Tibial artery (tissue), 4 donors: ENCODE results near the gene CRISP2.

ENCODE experiments used
- DNase-seq, 2 donors: peaks; one replicate each; pipeline ENCODE4 v3.0.0-alpha.2; 2019
- H3K27ac ChIP-seq, 2 donors: fragments of 200-600 bp; sonication (generic) in 1 of 2; 1 replicate in 1 of 2; 2 replicates in 1 of 2; pipeline ENCODE4 v1.5.1; 2018 to 2019; ENCODE audit warnings: mild to moderate bottlenecking in 1 of 2
- H3K27me3 ChIP-seq, 2 donors: fragments of 200-600 bp; sonication (generic) in 1 of 2; one replicate each; pipeline versions ENCODE4 v1.5.1 to v1.6.0; 2016 to 2019
- H3K36me3 ChIP-seq, 3 donors: fragments of 200-600 bp; sonication (generic) in 2 of 3; one replicate each; pipeline ENCODE4 v1.5.1; 2016 to 2019; ENCODE audit warnings: mild to moderate bottlenecking in 2 of 3
- H3K4me1 ChIP-seq, 4 donors: fragments of 200-600 bp; sonication (generic) in 2 of 4; 1 replicate in 3 of 4; 2 replicates in 1 of 4; pipeline ENCODE4 v1.5.1; 2016 to 2019
- H3K4me3 ChIP-seq, 2 donors: fragments of 200-600 bp; sonication (generic) in 1 of 2; 1 replicate in 1 of 2; 2 replicates in 1 of 2; pipeline ENCODE4 v1.5.1; 2018 to 2019; ENCODE audit warnings: mild to moderate bottlenecking in 2 of 2
- H3K9me3 ChIP-seq, 3 donors: fragments of 200-600 bp; sonication (generic) in 1 of 3; one replicate each; pipeline ENCODE4 v1.5.1; 2016 to 2019
- intact Hi-C: fragments of 100-400 bp; cut with DNase I; formaldehyde crosslinking; loops from one replicate; pipeline ENCODE4 v1.15.0; 2023; ENCODE audit warnings: low total_unique reads
- TF ChIP-seq, protein P1 (sequence below), 2 experiments: fragments of 200-600 bp in 1 of 2; fragments of 450-650 bp in 1 of 2; IDR thresholded peaks; one replicate each; pipeline ENCODE4 v1.5.1; 2017 to 2019; ENCODE audit warnings: antibody characterized with exemption in 2 of 2, mild to moderate bottlenecking in 1 of 2, moderate library complexity in 1 of 2

Gene CRISP2

DNA sequence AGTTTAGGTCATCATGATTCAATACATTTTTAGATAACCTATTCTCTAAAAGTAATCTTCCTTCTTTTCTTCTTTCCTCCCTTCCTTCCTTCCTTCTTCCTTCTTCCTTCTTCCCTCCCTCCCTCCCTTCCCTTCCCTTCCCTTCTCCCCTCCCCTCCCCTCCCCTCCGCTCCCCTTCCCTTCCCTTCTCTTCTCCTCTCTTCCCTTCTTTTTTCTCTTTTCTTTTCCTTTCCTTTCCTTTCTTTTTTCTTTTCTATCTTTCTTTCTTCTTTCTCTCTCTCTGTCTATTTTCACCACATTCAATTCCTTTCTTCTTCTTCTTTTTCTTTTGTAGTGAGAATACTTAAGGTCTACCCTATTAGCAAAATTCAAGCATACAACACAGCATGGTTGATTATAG lies 59.4 kb downstream of the CRISP2 start:
- no peaks in the 10 kb centered on the region for H3K36me3 ChIP-seq
- no peak for DNase-seq

DNA sequence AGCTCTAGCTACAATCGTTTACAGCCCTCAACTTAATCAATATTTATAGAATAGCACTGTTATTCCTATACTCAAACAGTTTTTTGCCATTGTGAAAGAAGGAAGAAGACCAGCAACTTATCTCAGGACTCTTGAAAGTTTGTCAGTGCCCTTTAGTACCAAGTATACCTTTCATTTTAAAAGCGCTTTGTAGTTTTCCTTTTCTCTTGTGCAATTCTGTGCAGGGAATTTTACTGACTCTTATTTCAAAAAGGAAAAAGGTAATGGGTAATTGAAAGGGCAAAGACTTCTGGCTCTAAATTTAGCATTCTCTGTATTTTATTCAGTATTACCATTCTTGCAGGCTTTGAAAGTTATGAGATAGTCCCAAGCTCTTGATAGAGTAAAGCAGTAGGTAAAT lies 59.9 kb downstream of the CRISP2 start:
- Histone ChIP-seq H3K4me1 (no peaks in the 10 kb centered on the region), H3K9me3 (no peaks in the 10 kb centered on the region), H3K27me3 (no peaks in the 10 kb centered on the region), H3K27ac (no peak overlapping the region), H3K4me3 (no peak overlapping the region), H3K36me3 (no peaks in the 10 kb centered on the region)
- intact Hi-C loops, result no loop called here
- DNase-seq, result no peak
- TF ChIP-seq, protein P1, sequence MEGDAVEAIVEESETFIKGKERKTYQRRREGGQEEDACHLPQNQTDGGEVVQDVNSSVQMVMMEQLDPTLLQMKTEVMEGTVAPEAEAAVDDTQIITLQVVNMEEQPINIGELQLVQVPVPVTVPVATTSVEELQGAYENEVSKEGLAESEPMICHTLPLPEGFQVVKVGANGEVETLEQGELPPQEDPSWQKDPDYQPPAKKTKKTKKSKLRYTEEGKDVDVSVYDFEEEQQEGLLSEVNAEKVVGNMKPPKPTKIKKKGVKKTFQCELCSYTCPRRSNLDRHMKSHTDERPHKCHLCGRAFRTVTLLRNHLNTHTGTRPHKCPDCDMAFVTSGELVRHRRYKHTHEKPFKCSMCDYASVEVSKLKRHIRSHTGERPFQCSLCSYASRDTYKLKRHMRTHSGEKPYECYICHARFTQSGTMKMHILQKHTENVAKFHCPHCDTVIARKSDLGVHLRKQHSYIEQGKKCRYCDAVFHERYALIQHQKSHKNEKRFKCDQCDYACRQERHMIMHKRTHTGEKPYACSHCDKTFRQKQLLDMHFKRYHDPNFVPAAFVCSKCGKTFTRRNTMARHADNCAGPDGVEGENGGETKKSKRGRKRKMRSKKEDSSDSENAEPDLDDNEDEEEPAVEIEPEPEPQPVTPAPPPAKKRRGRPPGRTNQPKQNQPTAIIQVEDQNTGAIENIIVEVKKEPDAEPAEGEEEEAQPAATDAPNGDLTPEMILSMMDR (IDR thresholded peaks at IDR 0.05), result no peak

More for the DNA sequence above, 59.4 kb downstream of the CRISP2 start:
- Histone ChIP-seq H3K27me3 (no peaks in the 10 kb centered on the region), H3K4me3 (no peak overlapping the region), H3K9me3 (no peaks in the 10 kb centered on the region), H3K4me1 (no peaks in the 10 kb centered on the region), H3K27ac (no peak overlapping the region)
- intact Hi-C loops, result no loop called here
- TF ChIP-seq, protein P1 (IDR thresholded peaks at IDR 0.05), result no peak

DNA sequence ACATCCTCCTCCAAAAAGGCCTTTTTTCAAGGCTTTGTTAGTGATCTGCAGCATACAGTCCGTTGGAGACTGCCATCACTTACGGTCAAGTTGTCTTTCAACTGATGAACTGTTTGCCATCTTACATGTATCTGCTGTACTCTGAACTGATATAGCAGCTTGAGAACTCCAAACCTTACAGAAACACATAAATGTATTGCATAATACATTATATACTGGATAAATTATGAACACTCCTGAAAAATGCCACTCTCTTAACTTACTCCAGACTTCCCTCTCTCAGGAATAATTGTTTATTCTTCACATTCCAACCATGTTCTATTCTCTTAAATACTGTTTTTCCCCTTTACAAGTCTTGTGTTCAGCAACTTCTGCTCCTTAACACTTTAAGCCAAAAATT lies 62.1 kb downstream of the CRISP2 start:
- H3K27ac ChIP-seq, result no peak overlapping the region
- intact Hi-C loops, result no loop called here
- no peaks in the 10 kb centered on the region for H3K27me3 ChIP-seq
- H3K9me3 ChIP-seq, result no peaks in the 10 kb centered on the region
- no peaks in the 10 kb centered on the region for H3K4me1 ChIP-seq
- TF ChIP-seq, protein P1 (IDR thresholded peaks at IDR 0.05), result no peak
- no peak for DNase-seq
- H3K4me3 ChIP-seq, result no peak overlapping the region
- no peaks in the 10 kb centered on the region for H3K36me3 ChIP-seq

DNA sequence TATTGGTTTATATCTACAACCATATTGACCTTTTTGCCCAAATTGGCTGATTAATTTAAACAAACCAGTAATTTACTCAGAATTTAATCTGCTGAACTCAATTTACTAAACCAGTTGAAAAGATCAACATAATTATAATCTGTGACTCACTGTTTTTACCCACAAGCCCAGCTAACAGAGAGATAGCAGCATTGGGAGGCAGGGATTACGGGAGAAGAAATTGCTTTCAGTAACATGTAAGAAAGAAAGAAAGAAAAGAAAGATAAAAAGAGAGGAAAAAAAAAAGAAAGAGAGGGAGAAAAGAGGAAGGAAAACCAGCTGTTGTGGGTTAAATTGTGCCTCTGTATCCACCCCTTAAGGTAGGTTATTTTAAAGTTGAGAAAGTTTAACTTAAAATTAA lies 63.4 kb downstream of the CRISP2 start:
- intact Hi-C loops, result no loop called here
- DNase-seq, result no peak
- H3K27me3 ChIP-seq, result no peaks in the 10 kb centered on the region
- H3K4me3 ChIP-seq, result no peak overlapping the region
- H3K27ac ChIP-seq, result no peak overlapping the region
- H3K36me3 ChIP-seq, result no peaks in the 10 kb centered on the region
- H3K9me3 ChIP-seq, result no peaks in the 10 kb centered on the region
- H3K4me1 ChIP-seq, result no peaks in the 10 kb centered on the region
- TF ChIP-seq, protein P1 (IDR thresholded peaks at IDR 0.05), result no peak

DNA sequence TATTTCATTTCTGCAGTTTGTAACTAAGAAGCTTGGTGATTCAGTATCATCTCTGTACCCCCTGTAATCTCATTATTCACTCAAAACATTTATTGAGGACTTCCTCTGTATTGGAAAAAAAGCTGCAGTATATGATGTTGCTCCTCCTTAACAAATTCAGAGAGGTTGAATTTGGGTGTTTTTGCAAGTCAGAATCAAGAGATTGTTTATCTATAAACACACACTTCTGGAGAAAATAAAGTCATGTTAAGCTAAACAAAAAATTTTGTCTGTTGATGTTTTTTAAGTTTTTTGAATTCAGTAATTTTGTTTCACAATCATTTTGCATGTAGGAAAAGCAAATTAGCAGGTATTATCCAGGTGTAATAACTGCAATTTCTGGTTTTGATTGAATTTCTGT lies 65.3 kb downstream of the CRISP2 start:
- Histone ChIP-seq H3K4me3 (no peak overlapping the region), H3K27me3 (no peaks in the 10 kb centered on the region), H3K9me3 (no peaks in the 10 kb centered on the region), H3K4me1 (no peaks in the 10 kb centered on the region), H3K27ac (no peak overlapping the region), H3K36me3 (no peaks in the 10 kb centered on the region)
- no peak for DNase-seq
- intact Hi-C loops, result no loop called here
- TF ChIP-seq, protein P1 (IDR thresholded peaks at IDR 0.05), result no peak

DNA sequence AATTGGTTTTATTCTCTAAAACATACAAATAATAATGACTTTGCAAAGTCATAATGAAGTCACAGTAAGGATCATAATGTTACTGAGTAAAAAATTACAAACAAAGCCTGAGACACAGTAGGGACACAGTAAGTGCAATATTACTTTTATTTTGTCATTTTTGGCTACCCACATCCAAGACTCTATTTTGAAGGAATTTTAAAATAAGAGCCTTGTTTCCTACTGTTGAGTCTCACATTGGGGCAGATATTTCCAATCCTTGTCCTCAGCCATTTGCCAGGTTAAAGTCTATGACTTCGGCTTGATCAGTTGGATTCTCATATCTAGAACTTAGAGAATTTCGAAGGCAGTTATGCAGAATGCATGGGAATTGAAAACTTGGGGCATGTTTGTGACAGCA lies 65.9 kb downstream of the CRISP2 start:
- H3K27me3 ChIP-seq, result no peaks in the 10 kb centered on the region
- DNase-seq, result no peak
- intact Hi-C loops, result no loop called here
- H3K4me1 ChIP-seq, result no peaks in the 10 kb centered on the region
- H3K36me3 ChIP-seq, result no peaks in the 10 kb centered on the region
- TF ChIP-seq, protein P1 (IDR thresholded peaks at IDR 0.05), result no peak
- no peaks in the 10 kb centered on the region for H3K9me3 ChIP-seq
- H3K4me3 ChIP-seq, result no peak overlapping the region
- H3K27ac ChIP-seq, result no peak overlapping the region
